IPS-15b (cell line): ENCODE data around the gene TRAF1.

Experiments
- H3K27me3 ChIP-seq: one replicate; pipeline ENCODE4 v1.6.1; 2013; ENCODE audit warnings: low read length; ENCODE audit not compliant: control insufficient read depth, insufficient read depth
- H3K36me3 ChIP-seq: one replicate; pipeline ENCODE4 v1.6.1; 2013; ENCODE audit warnings: low read length; ENCODE audit not compliant: control insufficient read depth, insufficient read depth
- H3K4me1 ChIP-seq: one replicate; pipeline ENCODE4 v1.6.1; 2013; ENCODE audit warnings: mild to moderate bottlenecking, low read length; ENCODE audit not compliant: control insufficient read depth, insufficient read depth
- H3K4me3 ChIP-seq: one replicate; pipeline ENCODE4 v1.5.1; 2013; ENCODE audit warnings: low read depth, low read length
- H3K9ac ChIP-seq: one replicate; pipeline ENCODE4 v1.6.1; 2013; ENCODE audit warnings: low read depth, mild to moderate bottlenecking, low read length
- H3K9me3 ChIP-seq: one replicate; pipeline ENCODE4 v1.6.1; 2013; ENCODE audit warnings: mild to moderate bottlenecking, low read length; ENCODE audit not compliant: control insufficient read depth, insufficient read depth

TRAF1 gene

DNA sequence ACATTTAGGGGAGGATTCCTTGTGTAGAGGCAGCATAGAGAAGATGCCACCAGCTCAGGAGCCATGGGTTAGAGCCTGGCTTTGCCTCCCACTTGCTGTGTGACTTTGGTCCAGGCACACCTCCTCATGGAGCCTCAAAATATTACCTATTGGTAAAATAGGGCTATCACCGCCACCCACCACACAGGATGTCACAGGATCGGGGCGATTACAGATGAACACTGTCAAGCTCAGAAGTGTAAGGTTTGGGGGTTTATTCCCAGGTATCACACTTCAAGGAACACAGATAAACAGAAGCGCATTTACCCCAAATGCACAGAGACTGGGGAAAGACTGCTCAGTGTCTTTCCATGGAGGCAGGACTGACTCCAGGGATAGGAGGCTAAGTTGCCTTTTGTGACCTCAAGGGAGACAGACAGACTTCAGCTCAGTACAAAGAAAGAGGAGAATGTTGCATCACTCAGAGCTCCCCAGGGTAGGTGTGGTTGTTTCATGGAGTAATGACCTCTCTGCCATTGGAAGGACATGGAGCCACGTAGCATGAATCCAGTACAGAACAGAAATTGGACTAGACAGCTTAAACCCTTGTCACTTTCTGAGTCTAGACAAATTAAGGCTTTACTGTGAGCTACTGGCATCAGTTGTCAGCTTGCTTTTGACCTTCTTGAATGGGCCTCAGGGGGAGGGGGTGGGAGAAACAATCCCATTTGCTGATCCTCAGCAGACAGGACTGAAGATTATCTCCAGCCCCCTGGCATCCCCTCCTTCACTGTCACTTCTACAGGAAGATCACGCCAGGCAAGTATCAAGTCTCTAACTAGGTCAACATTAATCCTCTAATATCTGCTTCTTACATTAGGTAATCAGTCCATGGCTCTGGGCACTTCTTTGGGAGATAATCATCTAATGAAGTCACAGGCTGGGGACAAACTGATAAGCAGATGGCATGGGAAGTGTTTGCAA, 6.5 kb downstream of the TRAF1 start:
- Histone ChIP-seq H3K27me3 (no peaks in the 10 kb centered on the region), H3K9ac (no peak overlapping the region), H3K9me3 (no peaks in the 10 kb centered on the region), H3K4me3 (no peak overlapping the region), H3K4me1 (peaks cover 8% of the 10 kb centered on the region), H3K36me3 (no peaks in the 10 kb centered on the region)

DNA sequence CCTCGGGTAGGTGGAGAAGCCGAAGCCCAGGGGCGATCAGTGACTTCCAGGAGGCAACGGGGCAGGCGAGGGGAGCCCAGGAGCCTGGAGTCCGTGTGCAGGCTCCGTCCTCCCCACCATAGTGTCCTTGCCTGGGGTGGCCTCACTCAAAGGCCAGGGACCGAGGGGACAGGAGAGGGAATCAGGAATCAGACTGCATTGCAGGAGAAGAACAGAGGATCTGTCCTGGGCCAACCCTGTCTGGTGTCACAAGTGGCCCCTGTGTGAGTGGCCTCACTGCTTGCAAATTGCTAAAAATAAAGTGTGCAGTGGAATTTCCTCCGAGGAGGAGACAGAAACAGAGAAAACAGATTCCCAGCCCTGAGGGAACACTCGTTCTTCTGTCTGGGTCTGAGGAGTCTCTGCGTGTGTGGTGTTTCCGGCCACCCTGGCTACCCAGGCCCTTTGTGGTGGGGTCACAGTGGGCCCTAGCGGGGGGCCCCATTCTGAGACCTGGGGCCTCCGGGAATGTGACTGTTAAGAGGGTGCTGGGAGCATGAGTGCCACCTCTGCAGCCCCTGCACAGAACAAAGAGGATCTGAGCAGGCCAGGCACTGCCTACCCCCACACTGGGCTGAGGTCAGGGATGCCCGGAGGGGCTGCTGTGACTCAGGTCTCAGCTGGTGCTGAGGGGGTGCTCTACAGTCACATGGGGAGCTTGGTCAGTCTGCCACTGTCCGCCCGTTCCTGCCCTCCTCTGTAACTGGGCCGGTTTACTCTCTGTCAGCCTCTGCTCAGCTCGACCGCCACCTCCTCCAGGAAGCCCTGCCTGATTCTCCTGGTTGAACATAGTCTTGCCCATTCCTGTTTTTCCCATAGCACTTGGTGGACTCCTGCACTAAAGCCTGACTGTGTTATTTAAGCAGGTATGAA, 7.4 kb downstream of the TRAF1 start:
- H3K4me3 ChIP-seq, result no peak overlapping the region
- H3K36me3 ChIP-seq, result no peaks in the 10 kb centered on the region
- H3K4me1 ChIP-seq, result peaks cover 3% of the 10 kb centered on the region
- H3K9ac ChIP-seq, result no peak overlapping the region
- H3K27me3 ChIP-seq, result no peaks in the 10 kb centered on the region
- no peaks in the 10 kb centered on the region for H3K9me3 ChIP-seq

DNA sequence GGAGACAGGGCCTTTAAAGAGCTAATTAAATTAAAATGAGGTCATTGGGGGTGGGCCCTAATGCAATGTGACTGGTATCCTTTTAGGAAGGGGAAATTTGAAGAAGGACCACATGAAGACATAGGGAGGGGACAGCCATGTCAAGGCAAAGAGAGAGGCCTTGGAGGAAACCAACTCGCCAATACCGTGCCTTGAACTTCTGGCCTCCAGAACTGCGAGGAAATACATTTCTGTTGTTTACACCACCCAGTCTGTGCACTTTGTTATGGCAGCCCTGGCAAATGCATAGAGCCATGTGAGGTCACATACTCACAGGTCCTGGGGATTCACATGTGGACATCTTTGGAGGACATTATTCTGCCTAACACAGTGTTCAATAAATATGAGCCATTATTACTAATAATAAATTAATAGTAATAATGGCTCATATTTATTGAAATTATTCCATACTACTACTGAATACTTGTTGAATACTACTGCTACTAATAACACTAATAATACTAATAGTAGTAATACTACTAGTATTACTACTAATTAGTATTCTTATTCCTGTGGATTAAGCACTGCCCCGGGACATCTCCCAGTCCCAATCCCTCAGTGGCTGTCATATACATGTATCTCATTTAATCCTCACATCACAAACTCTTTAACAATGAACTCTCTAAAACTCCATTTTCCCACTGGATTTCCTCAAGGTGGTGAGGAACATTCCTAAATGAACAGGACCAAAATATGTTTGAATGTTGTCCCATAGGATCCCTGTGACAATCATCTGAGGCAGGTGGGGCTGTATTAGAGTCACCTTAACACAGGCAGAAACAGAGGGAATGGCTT, 8.4 kb downstream of the TRAF1 start:
- no peaks in the 10 kb centered on the region for H3K9me3 ChIP-seq
- H3K4me1 ChIP-seq, result peaks cover 5% of the 10 kb centered on the region
- no peak overlapping the region for H3K4me3 ChIP-seq
- H3K36me3 ChIP-seq, result no peaks in the 10 kb centered on the region
- H3K9ac ChIP-seq, result no peak overlapping the region
- no peaks in the 10 kb centered on the region for H3K27me3 ChIP-seq

DNA sequence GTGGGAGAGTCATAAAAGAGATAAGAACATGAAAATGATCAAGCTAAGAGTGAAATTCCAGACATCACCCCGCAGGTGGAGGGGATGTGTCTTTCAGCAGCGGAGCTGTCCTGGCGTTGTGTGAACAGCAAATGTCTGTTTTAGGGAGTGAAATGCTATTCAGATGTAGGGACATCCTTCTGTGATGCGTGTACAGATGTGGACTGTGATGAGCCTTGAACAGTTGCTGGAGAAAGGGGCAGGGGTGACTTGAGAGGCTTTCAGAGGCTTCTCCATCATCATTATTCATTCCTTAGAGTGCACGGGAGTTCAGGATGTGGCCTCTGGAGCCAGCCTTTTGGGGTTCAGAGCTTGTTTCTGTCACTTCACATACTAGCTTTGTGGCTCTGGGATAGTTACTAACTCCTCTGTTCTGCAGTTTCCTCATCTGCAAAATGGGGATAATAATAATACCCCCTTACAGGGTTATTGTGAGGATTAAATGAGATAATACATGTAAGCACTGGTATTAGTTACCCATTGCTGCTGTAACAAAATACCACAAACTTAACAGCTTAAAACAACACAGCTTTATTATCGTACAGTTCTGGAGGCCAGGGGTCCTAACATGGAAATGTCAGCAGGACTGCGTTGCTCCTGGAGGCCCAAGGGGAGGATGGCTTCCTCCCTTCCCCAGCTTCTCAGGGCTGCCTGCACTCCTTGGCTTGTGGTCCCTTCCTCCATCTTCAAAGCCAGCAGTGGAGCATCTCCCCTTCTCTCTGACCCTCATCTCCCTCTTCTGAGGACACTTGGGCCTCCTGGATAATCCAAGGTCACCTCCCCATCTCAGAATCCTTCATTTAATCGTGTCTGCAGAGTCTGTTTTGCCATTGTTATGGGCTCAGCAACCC, 9.4 kb downstream of the TRAF1 start:
- Histone ChIP-seq H3K9me3 (no peaks in the 10 kb centered on the region), H3K4me3 (no peak overlapping the region), H3K36me3 (no peaks in the 10 kb centered on the region), H3K4me1 (peaks cover 5% of the 10 kb centered on the region), H3K9ac (no peak overlapping the region), H3K27me3 (no peaks in the 10 kb centered on the region)

DNA sequence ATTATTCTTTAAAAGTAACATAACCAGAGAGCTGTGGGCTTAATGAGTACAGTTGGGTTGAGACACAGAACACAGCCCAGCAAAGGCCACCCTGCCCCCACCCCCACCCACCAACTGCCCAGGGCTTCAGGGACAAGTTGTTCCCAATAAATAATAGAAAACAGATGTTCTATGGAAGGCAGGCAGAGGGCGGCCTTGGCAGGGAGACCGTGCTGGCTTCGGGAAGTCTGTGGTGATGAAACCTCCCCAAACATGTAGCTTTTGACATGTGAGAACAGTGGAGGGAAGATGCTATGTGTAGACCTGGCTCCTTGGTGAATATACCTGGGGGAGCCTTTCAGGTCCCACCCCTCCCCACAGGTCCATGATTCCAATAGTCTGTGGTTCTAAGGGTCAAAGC, 10.0 kb downstream of the TRAF1 start:
- Histone ChIP-seq H3K4me3 (no peak overlapping the region), H3K36me3 (no peaks in the 10 kb centered on the region), H3K27me3 (no peaks in the 10 kb centered on the region), H3K9me3 (no peaks in the 10 kb centered on the region), H3K9ac (no peak overlapping the region), H3K4me1 (peaks cover 9% of the 10 kb centered on the region)

DNA sequence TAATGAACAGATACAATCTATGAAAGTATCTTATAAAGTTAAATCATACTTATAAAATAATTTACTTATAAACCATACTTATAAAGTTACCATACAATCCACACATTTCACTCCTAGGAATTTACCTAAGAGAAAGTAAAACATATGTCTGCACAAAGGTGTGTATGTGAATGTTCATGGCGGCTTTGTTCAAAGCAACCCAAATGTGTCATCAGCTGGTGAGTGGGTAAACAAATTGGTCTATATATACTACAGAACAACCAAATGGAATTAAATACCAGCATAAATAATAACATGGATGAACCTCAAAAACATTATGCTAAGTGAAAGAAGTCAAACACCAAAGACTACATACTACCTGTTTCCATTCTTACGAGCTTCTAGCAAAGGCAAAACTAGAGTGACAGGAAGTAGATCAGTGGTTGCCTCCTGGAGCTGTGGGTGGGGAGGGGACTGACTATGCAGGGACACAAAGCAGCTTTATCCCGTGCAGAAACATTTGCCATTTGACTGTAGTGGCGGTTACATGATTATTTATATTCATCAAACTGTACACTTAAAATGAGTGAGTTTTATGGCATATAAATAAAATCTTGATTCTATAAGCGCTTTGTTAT, 10.6 kb downstream of the TRAF1 start:
- no peaks in the 10 kb centered on the region for H3K36me3 ChIP-seq
- H3K4me3 ChIP-seq, result no peak overlapping the region
- H3K4me1 ChIP-seq, result peaks cover 9% of the 10 kb centered on the region
- H3K27me3 ChIP-seq, result no peaks in the 10 kb centered on the region
- no peaks in the 10 kb centered on the region for H3K9me3 ChIP-seq
- no peak overlapping the region for H3K9ac ChIP-seq

DNA sequence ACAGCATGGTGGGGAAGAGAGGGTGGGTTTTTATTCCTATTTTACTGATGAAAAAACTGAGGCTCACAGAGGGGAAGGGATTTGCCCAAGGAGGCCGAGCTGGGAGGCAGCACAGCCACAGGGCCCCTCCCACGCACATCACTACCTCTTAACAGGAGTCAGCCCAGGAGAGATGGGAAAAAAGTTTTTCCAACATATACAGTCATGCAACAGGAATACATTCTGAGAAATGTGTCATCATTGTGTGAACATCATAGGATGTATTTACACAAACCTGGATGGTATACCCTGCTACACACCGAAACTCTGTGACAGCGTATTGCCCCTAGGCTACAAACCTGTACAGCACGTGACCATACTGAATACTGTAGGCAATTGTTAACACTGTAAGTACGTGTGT, 11.6 kb downstream of the TRAF1 start:
- Histone ChIP-seq H3K9ac (no peak overlapping the region), H3K4me1 (peaks cover 9% of the 10 kb centered on the region), H3K9me3 (no peaks in the 10 kb centered on the region), H3K27me3 (no peaks in the 10 kb centered on the region), H3K36me3 (no peaks in the 10 kb centered on the region), H3K4me3 (no peak overlapping the region)

DNA sequence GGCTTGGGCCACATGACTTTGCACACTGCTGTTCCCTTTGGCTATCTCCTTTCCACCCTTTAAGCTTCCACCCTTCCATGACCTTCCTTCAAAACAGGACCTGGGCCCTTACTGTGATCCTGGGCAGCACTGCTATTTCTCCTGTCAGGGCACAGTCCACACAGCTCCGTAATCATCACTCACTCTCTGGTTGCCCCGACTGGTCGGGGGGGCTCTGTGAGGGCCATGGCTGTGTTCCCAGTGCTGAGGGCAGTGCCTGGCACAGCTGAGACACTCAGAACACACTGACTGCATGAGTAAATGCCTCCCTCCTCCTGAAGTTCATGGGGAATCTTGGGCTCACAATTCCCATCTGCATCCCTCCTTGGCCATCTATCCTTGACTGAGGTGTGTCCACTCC, 12.2 kb downstream of the TRAF1 start:
- no peaks in the 10 kb centered on the region for H3K9me3 ChIP-seq
- no peaks in the 10 kb centered on the region for H3K36me3 ChIP-seq
- no peaks in the 10 kb centered on the region for H3K27me3 ChIP-seq
- no peak overlapping the region for H3K9ac ChIP-seq
- peaks cover 9% of the 10 kb centered on the region for H3K4me1 ChIP-seq
- H3K4me3 ChIP-seq, result no peak overlapping the region

DNA sequence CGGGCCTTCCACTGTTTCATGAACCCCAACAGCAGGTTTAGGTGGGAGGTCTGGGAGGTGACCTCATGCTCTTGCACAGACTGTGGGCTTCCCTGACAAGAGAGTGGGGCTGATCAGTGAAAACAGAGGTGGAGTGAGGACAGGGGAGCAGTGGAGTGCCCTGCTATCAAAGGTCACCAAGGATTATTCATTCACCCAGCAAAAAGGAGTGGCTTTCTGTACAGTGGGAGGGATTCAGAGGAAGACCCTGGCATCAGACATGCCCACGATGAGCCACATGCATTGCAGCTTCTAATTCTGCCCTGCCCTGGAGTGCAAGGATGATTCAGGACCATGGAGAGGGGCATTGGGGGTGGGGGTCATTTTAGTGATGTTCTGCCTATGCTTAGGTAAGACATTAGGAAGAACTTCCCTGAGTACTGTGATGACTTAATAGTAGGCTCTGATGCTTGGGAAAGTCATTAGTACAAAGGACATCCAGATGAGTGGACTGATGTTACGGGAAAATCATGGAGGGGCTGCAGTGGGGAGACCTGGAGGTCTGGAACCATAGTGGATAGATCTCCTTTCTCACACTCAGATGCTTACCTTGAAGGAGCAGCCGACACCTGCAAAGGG, 12.8 kb downstream of the TRAF1 start:
- Histone ChIP-seq H3K4me3 (no peak overlapping the region), H3K27me3 (no peaks in the 10 kb centered on the region), H3K4me1 (peaks cover 9% of the 10 kb centered on the region), H3K9ac (no peak overlapping the region), H3K9me3 (no peaks in the 10 kb centered on the region), H3K36me3 (no peaks in the 10 kb centered on the region)

DNA sequence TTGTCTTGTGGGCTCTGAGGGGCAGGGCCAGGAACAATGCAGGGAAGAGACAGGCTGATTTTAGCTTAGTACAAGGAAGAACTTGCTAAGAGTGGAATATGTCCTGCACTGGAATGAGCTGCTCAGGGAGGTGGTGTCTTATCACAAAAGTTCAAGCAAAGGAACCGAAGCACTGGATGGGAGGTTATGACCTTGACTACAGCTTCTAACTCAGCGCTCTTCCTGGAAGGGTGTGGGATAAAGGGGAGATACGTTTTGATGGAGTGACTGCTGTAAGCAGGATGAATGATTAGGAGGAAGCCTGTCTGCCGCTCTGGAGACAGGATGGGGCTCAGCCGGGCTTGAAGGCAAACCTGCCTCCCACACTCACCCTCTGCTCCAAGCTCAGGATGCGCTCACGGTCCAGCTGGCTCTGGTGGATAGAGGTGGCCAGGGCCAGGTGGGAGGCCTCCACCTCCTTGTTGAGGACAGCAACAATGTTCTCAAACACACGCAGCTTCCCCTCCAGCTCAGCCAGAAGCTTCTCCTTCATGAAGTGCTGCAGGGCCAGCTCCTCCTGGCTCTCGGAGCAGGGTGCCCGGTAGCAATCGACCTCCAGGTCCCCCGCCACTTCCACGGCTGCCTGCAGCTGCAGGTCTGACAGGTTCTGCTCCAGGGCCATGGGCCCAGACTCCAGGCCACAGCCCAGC, 13.5 kb downstream of the TRAF1 start:
- Histone ChIP-seq H3K9me3 (no peaks in the 10 kb centered on the region), H3K4me3 (no peak overlapping the region), H3K9ac (no peak overlapping the region), H3K27me3 (no peaks in the 10 kb centered on the region), H3K36me3 (no peaks in the 10 kb centered on the region), H3K4me1 (peaks cover 9% of the 10 kb centered on the region)
